ENCODE measurements around the gene IFITM1. TPM values are rescaled to one million over a fixed set of nuclear protein-coding genes. Genes with fewer than 3 reads are reported as not detected.

Gene IFITM1
- total and polyA plus RNA-seq, 2 of the 8 experiments (the other 6 are each of a cell fraction or from before 2014, with no cell fraction given): 394 to 1,464 TPM

- Histone ChIP-seq H3K56ac (replicated peaks; ENCODE audit: insufficient read length, low read depth, low read length) (no peak overlapping the region), H4K8ac (ENCODE audit: extremely low read depth, insufficient read depth, low read length) (no peak overlapping the region), H3K4me3 (ENCODE audit: extremely low read depth in 1 of 4, insufficient read depth in 2 of 4, low read depth in 3 of 4, low read length in 4 of 4) (no peak overlapping the region), H2BK5ac (ENCODE audit: low read depth, low read length) (no peak overlapping the region), H4K5ac (ENCODE audit: insufficient read length, low read depth, low read length) (no peak overlapping the region), H3K36me3 (ENCODE audit: control insufficient read depth in 2 of 4, insufficient read depth in 4 of 4, low read length in 3 of 4) (no peaks in the 10 kb centered on the region), H2AFZ (ENCODE audit: low read length) (no peak overlapping the region), H3K23ac (ENCODE audit: insufficient read length) (no peak overlapping the region), H3K9ac (replicated peaks in 1 of 4; ENCODE audit: extremely low read depth in 1 of 4, low read depth in 3 of 4, low read length in 3 of 4) (no peak overlapping the region), H3K4me1 (replicated peaks in 1 of 4; ENCODE audit: control insufficient read depth in 3 of 4, insufficient read depth in 4 of 4, low read length in 3 of 4) (peaks cover 0 to 5% (median 1%) of the 10 kb centered on the region in 4 experiments; a peak in 4 of 7 replicates), H3K4me2 (ENCODE audit: insufficient read depth in 1 of 2, low read depth in 2 of 2, low read length in 2 of 2) (no peak overlapping the region), H2BK12ac (ENCODE audit: low read depth, low read length) (0 out of 2 replicates have a peak overlapping the region, but pooled peaks have one; percentile 94), H3K23me2 (ENCODE audit: low read depth, low read length) (no peaks in the 10 kb centered on the region), H4K20me1 (replicated peaks in 1 of 2; ENCODE audit: control insufficient read depth in 1 of 2, insufficient read depth in 2 of 2, low read length in 2 of 2) (no peaks in the 10 kb centered on the region), H3K18ac (ENCODE audit: extremely low read depth, low read length) (no peak overlapping the region), H2BK15ac (ENCODE audit: low read length) (0 out of 2 replicates have a peak overlapping the region, but pooled peaks have one; percentile 75), H4K91ac (replicated peaks; ENCODE audit: insufficient read length, low read length) (no peak overlapping the region), H2AK5ac (ENCODE audit: low read depth, low read length) (no peak overlapping the region), H3K79me2 (ENCODE audit: control insufficient read depth in 1 of 2, insufficient read depth in 2 of 2, low read length in 2 of 2) (no peaks in the 10 kb centered on the region), H3K27ac (ENCODE audit: low read depth, low read length) (no peak overlapping the region), H3K79me1 (ENCODE audit: low read depth, low read length) (no peaks in the 10 kb centered on the region), H3K9me3 (ENCODE audit: insufficient read depth in 2 of 2, low read depth in 1 of 2, low read length in 1 of 2) (no peaks in the 10 kb centered on the region), H3K27me3 (replicated peaks in 1 of 4; ENCODE audit: control insufficient read depth in 3 of 4, extremely low read depth in 1 of 4, insufficient read depth in 3 of 4, low read length in 3 of 4) (peaks cover 0 to 6% (median 3%) of the 10 kb centered on the region in 4 experiments; a peak in 2 of 7 replicates), H3K4ac (replicated peaks; ENCODE audit: insufficient read length, low read depth, low read length) (no peak overlapping the region), H2BK120ac (replicated peaks; ENCODE audit: low read depth, low read length) (no peak overlapping the region), H3K14ac (ENCODE audit: insufficient read length) (no peak overlapping the region), H2BK20ac (ENCODE audit: low read length) (no peak overlapping the region)
- CTCF ChIA-PET (ENCODE audit: partially characterized antibody): interaction anchor here (0.9 to 8.6 kb wide), 7 partner anchors 9 to 73 kb away, joined by 3 to 88 read pairs (median 4); no protein-coding TSS in a partner anchor
- WGBS, 2 experiments (ENCODE audit: extremely low coverage in 1 of 2, insufficient coverage in 1 of 2, insufficient read length in 1 of 2, insufficient replicate concordance in 2 of 2, low coverage in 1 of 2, low lambda C conversion rate in 2 of 2, missing lambda C conversion rate in 1 of 2): 98% methylated on average over 3 of the region's 4 CpGs; no CpG with 5 or more reads in 1 of the 2 experiments
- no peak for FAIRE-seq
- POLR2A ChIA-PET (ENCODE audit: partially characterized antibody): interaction anchor here (0.7 to 7.7 kb wide), 10 partner anchors 10 to 114 kb away, joined by 3 to 51 read pairs (median 6); partner anchors contain the start of gene IFITM5
- DNase-seq (ENCODE audit: low read depth in 1 of 2, low spot score in 2 of 2): peak in 1 of 2 experiments; percentile 41
- TF ChIP-seq POLR2A (IDR thresholded peaks at IDR 0.05; ENCODE audit: control extremely low read depth in 1 of 2, low read depth in 2 of 2, low read length in 2 of 2) (no peak), TAF1 (IDR thresholded peaks at IDR 0.05; ENCODE audit: low read depth, low read length) (no peak), MAFK (IDR thresholded peaks at IDR 0.05; ENCODE audit: low read depth, low read length) (no peak), FOSL1 (IDR thresholded peaks at IDR 0.05; ENCODE audit: insufficient read depth, low read depth, low read length) (no peak), POU5F1 (IDR thresholded peaks at IDR 0.05; ENCODE audit: low read depth, low read length) (no peak), EGR1 (IDR thresholded peaks at IDR 0.05; ENCODE audit: borderline replicate concordance, low read depth, low read length) (no peak), SIN3A (conservative IDR thresholded peaks at IDR 0.05 in 1 of 2, IDR thresholded peaks at IDR 0.05 in 1 of 2; ENCODE audit: low read depth in 1 of 2, low read length in 2 of 2) (no peak), PHF8 (conservative IDR thresholded peaks at IDR 0.05; ENCODE audit: low read depth, low read length) (no peak), BRCA1 (IDR thresholded peaks at IDR 0.05; ENCODE audit: low read depth, low read length) (no peak), KDM4A (IDR thresholded peaks at IDR 0.05; ENCODE audit: low read depth, low read length, severe bottlenecking) (no peak), KDM5A (IDR thresholded peaks at IDR 0.05; ENCODE audit: low read length) (no peak), TEAD4 (IDR thresholded peaks at IDR 0.05; ENCODE audit: low read depth, low read length) (no peak), TBP (IDR thresholded peaks at IDR 0.05; ENCODE audit: low read depth, low read length) (no peak), SP1 (IDR thresholded peaks at IDR 0.05; ENCODE audit: low read depth, low read length) (no peak), SRF (IDR thresholded peaks at IDR 0.05; ENCODE audit: low read depth, low read length) (no peak)
Measured at GRCh38 chr11:282171-282570, 31.7 kb upstream of the IFITM1 start.
